Fibroblast of peridontal ligament (primary cell): ENCODE data around the gene C21orf58.

Experiments
- DNase-seq: peaks from one replicate; pipeline ENCODE4 v3.0.0-alpha.2; 2010; ENCODE audit errors: extremely low read depth

The C21orf58 gene

DNA sequence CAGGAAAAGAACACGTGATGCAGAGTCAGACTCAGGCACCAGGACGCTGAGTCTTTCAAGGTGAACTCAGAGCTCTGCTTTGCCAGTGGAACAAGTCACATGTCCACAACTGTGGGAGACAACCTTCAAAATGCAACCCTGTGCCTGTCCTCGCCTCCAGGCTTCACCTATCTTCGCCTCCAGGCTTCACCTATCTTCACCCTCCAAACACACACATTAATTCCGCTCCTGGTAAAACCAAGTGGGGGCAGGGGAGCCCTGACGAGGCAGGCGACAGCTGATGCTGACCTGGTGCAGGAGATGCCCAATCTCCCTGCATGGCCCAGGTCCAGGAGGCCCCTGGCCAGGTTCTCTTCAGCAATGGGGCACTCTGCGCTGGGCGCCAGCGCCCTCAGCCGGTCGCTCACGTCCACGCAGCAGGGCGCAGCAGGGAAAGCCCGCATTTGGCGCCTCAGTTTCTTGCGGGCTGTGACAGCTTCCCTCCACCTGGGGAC lies 67.1 kb downstream of the C21orf58 start:
- DNase-seq: no peak

DNA sequence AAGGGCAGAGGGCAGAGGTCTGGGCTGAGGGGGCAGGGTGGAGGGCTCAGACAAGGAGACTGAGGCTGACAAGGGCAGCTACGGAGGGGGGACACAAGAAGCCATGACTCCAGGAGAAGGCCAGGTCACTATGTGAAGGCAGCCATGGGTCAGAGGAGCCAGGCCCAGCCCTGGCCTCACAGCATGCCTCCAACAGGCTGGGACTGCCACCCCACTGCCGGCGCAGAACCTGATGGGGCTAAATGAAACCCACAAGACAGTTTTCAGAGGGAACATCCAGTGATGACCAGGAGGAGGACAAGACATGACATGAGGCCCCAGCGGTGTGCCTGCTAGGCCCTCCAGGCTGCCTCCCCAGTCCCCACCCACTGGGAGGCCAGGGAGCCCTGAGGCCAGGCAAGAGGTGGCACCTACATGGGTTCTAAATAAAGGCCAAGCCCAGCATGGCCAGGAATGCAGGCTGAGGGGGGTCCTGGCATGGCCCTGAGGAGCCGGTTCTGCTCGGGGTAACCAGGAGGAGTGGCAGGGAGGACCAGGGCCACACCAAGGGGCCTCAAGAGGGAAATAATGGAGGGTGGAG lies 67.8 kb downstream of the C21orf58 start:
- no peak for DNase-seq

DNA sequence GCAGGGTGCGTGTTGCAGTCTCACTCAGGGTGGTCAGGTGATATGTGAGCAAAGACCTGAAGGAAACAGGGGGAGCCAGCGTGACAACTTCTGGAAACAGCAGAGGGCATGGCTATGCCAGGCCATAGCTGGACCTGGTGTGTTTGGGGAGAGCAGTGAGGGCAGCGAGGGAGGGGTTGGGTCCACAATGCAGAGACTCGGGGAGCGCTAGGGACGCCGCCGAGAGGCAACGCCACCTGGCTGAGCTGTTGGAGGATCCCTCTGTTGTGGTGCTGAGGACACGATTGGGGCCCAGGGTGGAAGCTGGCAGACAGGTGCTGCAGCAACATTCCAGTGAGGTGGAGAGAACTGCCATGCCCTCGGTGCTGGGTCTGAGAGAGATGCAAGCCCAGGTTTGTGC lies 68.5 kb downstream of the C21orf58 start:
- no peak for DNase-seq

DNA sequence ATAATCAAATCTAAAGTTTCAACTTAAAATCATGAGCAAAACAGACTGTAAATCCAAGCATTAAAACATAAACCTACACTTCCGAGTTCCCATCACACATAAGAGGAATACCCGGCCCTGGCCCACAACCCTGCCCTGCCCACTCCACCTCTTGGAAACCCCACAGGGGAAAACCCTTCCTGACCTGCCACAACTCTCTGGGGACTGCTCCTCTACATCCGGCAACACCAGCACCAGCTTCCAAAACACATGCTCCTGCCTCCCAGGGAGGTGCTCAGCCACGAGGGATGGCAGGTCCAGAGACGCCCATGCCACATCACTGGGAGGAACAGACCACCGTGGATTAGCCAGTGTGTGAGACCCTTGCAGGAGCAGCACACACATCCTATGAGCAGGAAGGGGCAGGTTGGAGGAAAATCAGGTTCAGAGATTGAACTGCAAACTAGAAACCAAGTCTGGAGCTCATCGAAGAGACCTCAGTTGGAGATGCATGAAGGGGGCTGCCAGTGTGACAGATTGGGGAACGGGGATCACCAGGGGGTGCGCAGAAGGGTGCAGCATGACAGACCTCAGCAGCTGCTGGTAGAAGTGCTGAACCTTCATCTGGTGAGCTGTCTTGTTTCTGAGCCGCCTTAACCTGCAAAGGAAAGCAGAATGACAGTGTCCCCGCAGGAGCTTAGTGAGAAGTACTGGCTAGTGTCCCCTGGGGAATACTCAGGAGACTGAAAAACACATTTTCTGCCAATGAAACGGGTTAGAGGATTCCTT lies 69.3 kb downstream of the C21orf58 start:
- no peak for DNase-seq

DNA sequence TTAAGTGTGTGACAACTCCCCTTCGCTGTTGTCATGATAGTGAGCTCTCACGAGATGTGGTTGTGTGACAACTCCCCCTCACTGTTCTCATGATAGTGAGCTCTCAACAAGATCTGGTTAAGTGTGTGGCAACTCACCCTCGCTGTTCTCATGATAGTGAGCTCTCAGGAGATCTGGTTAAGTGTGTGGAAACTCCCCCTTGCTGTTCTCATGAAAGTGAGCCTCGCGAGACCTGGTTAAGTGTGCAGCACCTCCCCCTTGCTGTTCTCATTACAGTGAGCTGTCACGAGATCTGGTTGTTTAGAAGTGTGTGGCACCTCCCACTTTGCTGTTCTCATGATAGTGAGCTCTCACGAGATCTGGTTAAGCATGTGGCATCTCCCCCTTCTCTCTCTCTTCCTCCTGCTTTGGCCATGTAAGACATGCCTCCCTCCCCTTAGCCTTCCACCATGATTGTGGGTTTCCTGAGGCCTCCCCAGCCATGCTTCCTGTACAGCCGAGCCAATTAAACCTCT lies 70.0 kb downstream of the C21orf58 start:
- DNase-seq: peak; percentile 42

DNA sequence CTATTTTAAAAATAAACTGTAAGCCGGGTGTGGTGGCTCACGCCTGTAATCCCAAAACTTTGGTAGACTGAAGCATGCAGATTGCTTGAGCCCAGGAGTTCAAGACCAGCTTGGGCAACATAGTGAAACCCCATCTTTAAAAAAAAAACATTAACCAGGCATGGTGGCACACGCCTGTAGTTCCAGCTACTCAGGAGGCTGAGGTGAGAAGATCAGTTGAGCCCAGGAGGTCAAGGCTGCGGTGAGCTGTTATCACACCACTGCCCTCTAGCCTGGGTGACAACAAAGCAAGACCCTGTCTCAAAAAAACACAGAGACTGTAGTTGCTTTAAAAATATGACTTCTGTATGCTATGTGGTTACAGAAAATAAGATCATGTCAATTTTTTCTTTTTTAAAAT lies 70.8 kb downstream of the C21orf58 start:
- no peak for DNase-seq
